ENCODE data around the gene SUSD5. TPM values are rescaled to one million over a fixed set of nuclear protein-coding genes. Genes with fewer than 3 reads are reported as not detected.

Gene SUSD5
- total and polyA plus RNA-seq, 2 donors from 2014 or later = 1.2 to 13.8 TPM

GRCh38 chr3:33250712-33251111, 32.1 kb upstream of the SUSD5 start:
- intact Hi-C loops (cut with DNase I) = no loop called here
- no peaks in the 10 kb centered on the region for H3K27me3 ChIP-seq (ENCODE audit: control insufficient read depth, insufficient read depth, low read length)
- H3K36me3 ChIP-seq (ENCODE audit: control insufficient read depth in 2 of 3, insufficient read depth in 3 of 3, low read length in 3 of 3) = no peaks in the 10 kb centered on the region
- TF ChIP-seq, protein P1, sequence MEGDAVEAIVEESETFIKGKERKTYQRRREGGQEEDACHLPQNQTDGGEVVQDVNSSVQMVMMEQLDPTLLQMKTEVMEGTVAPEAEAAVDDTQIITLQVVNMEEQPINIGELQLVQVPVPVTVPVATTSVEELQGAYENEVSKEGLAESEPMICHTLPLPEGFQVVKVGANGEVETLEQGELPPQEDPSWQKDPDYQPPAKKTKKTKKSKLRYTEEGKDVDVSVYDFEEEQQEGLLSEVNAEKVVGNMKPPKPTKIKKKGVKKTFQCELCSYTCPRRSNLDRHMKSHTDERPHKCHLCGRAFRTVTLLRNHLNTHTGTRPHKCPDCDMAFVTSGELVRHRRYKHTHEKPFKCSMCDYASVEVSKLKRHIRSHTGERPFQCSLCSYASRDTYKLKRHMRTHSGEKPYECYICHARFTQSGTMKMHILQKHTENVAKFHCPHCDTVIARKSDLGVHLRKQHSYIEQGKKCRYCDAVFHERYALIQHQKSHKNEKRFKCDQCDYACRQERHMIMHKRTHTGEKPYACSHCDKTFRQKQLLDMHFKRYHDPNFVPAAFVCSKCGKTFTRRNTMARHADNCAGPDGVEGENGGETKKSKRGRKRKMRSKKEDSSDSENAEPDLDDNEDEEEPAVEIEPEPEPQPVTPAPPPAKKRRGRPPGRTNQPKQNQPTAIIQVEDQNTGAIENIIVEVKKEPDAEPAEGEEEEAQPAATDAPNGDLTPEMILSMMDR (IDR thresholded peaks at IDR 0.05; ENCODE audit: borderline replicate concordance, extremely low read depth, insufficient read depth) = no peak
- H3K27ac ChIP-seq (ENCODE audit: low read depth in 2 of 2, low read length in 2 of 2) = no peak overlapping the region
- H3K4me3 ChIP-seq (ENCODE audit: low read length in 3 of 3) = no peak overlapping the region
- no peaks in the 10 kb centered on the region for H3K4me1 ChIP-seq (ENCODE audit: control insufficient read depth in 2 of 3, insufficient read depth in 2 of 3, low read depth in 1 of 3, low read length in 3 of 3)
- DNase-seq (no peak), FAIRE-seq (no peak)
- H3K9ac ChIP-seq (ENCODE audit: low read length in 3 of 3) = no peak overlapping the region
- no peaks in the 10 kb centered on the region for H3K9me3 ChIP-seq (ENCODE audit: control insufficient read depth in 2 of 3, insufficient read depth in 1 of 3, low read length in 3 of 3)

DNA sequence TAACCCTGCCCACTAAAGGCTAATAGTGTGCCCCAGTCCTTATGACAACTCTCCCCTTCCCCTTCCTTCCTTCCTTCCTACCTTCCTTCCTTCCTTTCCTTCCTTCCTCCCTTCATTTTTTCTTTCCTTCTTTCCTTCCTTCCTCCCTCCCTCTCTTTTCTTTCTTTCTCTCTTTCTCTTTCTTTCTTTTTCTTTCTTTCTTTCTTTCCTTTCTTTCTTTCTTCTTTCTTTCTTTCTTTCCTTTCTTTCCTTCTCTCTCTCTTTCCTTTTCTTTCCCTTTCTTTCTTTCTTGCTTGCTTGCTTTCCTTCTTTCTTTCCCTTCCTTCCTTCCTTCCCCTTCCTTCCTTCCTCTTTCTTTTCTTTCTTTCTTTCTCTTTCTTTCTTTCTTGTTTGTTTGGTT, 28.2 kb upstream of the SUSD5 start:
- FAIRE-seq (no peak), DNase-seq (no peak)

GRCh38 chr3:33240261-33240660, 21.7 kb upstream of the SUSD5 start:
- no peak overlapping the region for H3K27ac ChIP-seq (ENCODE audit: low read depth in 2 of 2, low read length in 2 of 2)
- H3K4me1 ChIP-seq (ENCODE audit: control insufficient read depth in 2 of 3, insufficient read depth in 2 of 3, low read depth in 1 of 3, low read length in 3 of 3) = no peaks in the 10 kb centered on the region
- intact Hi-C loops (cut with DNase I) = no loop called here
- FAIRE-seq = no peak
- no peaks in the 10 kb centered on the region for H3K36me3 ChIP-seq (ENCODE audit: control insufficient read depth in 2 of 3, insufficient read depth in 3 of 3, low read length in 3 of 3)
- H3K9ac ChIP-seq (ENCODE audit: low read length in 3 of 3) = no peak overlapping the region
- no peaks in the 10 kb centered on the region for H3K27me3 ChIP-seq (ENCODE audit: control insufficient read depth, insufficient read depth, low read length)
- TF ChIP-seq, protein P1 (IDR thresholded peaks at IDR 0.05; ENCODE audit: borderline replicate concordance, extremely low read depth, insufficient read depth) = no peak
- no peak overlapping the region for H3K4me3 ChIP-seq (ENCODE audit: low read length in 3 of 3)
- no peak for DNase-seq
- no peaks in the 10 kb centered on the region for H3K9me3 ChIP-seq (ENCODE audit: control insufficient read depth in 2 of 3, insufficient read depth in 1 of 3, low read length in 3 of 3)

More for the DNA sequence above, 28.2 kb upstream of the SUSD5 start:
- Histone ChIP-seq H3K27me3 (ENCODE audit: control insufficient read depth, insufficient read depth, low read length) (no peaks in the 10 kb centered on the region), H3K27ac (ENCODE audit: low read depth in 2 of 2, low read length in 2 of 2) (no peak overlapping the region), H3K9ac (ENCODE audit: low read length in 3 of 3) (no peak overlapping the region), H3K4me1 (ENCODE audit: control insufficient read depth in 2 of 3, insufficient read depth in 2 of 3, low read depth in 1 of 3, low read length in 3 of 3) (no peaks in the 10 kb centered on the region), H3K4me3 (ENCODE audit: low read length in 3 of 3) (no peak overlapping the region), H3K9me3 (ENCODE audit: control insufficient read depth in 2 of 3, insufficient read depth in 1 of 3, low read length in 3 of 3) (no peaks in the 10 kb centered on the region), H3K36me3 (ENCODE audit: control insufficient read depth in 2 of 3, insufficient read depth in 3 of 3, low read length in 3 of 3) (no peaks in the 10 kb centered on the region)
- intact Hi-C loops (cut with DNase I) = no loop called here
- TF ChIP-seq, protein P1 (IDR thresholded peaks at IDR 0.05; ENCODE audit: borderline replicate concordance, extremely low read depth, insufficient read depth) = no peak

DNA sequence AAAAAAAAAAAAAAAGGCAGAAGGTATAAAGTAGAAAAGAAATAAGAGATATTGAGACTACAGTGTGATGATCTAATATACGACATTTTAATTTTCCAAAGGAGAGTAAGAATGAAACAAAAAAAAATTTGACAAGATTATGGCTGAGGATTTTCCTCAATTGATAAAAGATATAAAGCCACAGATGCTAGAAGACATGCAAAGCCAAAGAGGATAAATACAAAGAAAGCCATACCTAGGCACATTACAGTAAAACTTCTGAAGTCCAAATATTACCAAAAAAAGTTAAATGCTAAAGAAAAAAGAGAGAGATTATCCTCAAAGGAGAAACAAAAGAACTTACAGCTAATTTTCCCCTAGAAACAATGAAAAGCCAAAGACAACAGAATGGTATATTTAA, 20.3 kb upstream of the SUSD5 start:
- H3K27me3 ChIP-seq (ENCODE audit: control insufficient read depth, insufficient read depth, low read length) = no peaks in the 10 kb centered on the region
- H3K9me3 ChIP-seq (ENCODE audit: control insufficient read depth in 2 of 3, insufficient read depth in 1 of 3, low read length in 3 of 3) = no peaks in the 10 kb centered on the region
- H3K4me1 ChIP-seq (ENCODE audit: control insufficient read depth in 2 of 3, insufficient read depth in 2 of 3, low read depth in 1 of 3, low read length in 3 of 3) = no peaks in the 10 kb centered on the region
- H3K9ac ChIP-seq (ENCODE audit: low read length in 3 of 3) = no peak overlapping the region
- TF ChIP-seq, protein P1 (IDR thresholded peaks at IDR 0.05; ENCODE audit: borderline replicate concordance, extremely low read depth, insufficient read depth) = no peak
- intact Hi-C loops (cut with DNase I) = no loop called here
- no peak overlapping the region for H3K4me3 ChIP-seq (ENCODE audit: low read length in 3 of 3)
- H3K27ac ChIP-seq (ENCODE audit: low read depth in 2 of 2, low read length in 2 of 2) = no peak overlapping the region
- DNase-seq = no peak
- no peak for FAIRE-seq
- H3K36me3 ChIP-seq (ENCODE audit: control insufficient read depth in 2 of 3, insufficient read depth in 3 of 3, low read length in 3 of 3) = no peaks in the 10 kb centered on the region
